Kidney (tissue), 14 donors: ENCODE data around the gene PHYKPL. TPM values are rescaled to one million over a fixed set of nuclear protein-coding genes. Genes with fewer than 3 reads are reported as not detected.

Experiments
- DNase-seq, 5 donors: peaks; one replicate each; pipeline ENCODE4 v3.0.0-alpha.2; 2013 to 2020
- FAIRE-seq: peaks from 2 replicates; lab custom pipeline; 2012; peaks lifted over from hg19 to GRCh38; lab: Jason Lieb, UNC
- H3K27ac ChIP-seq, 2 donors: one replicate each; pipeline ENCODE4 v1.7.0; 2013; ENCODE audit warnings: low read depth in 2 of 2, low read length in 2 of 2, inconsistent platforms in 1 of 2
- H3K27me3 ChIP-seq: one replicate; pipeline ENCODE4 v1.7.1; 2013; ENCODE audit warnings: low read length, inconsistent platforms; ENCODE audit not compliant: control insufficient read depth, insufficient read depth
- H3K36me3 ChIP-seq, 3 donors: one replicate each; pipeline versions ENCODE4 v1.7.0 to v1.7.1; 2013; ENCODE audit warnings: low read length in 3 of 3, control low read depth in 1 of 3, inconsistent platforms in 1 of 3; ENCODE audit not compliant: insufficient read depth in 3 of 3, control insufficient read depth in 2 of 3
- H3K4me1 ChIP-seq, 3 donors: one replicate each; pipeline versions ENCODE4 v1.7.0 to v1.7.1; 2013; ENCODE audit warnings: low read length in 3 of 3, inconsistent platforms in 1 of 3, low read depth in 1 of 3; ENCODE audit not compliant: control insufficient read depth in 2 of 3, insufficient read depth in 2 of 3
- H3K4me3 ChIP-seq, 3 donors: one replicate each; pipeline versions ENCODE4 v1.7.0 to v1.8.1; 2013; ENCODE audit warnings: low read length in 3 of 3, control low read depth in 1 of 3, inconsistent platforms in 1 of 3
- H3K9ac ChIP-seq, 3 donors: one replicate each; pipeline versions ENCODE4 v1.7.0 to v1.7.1; 2013; ENCODE audit warnings: low read length in 3 of 3, control low read depth in 1 of 3, inconsistent platforms in 1 of 3
- H3K9me3 ChIP-seq, 3 donors: one replicate each; pipeline versions ENCODE4 v1.7.0 to v1.7.1; 2013; ENCODE audit warnings: low read length in 3 of 3, control low read depth in 1 of 3, inconsistent platforms in 1 of 3; ENCODE audit not compliant: control insufficient read depth in 2 of 3, insufficient read depth in 1 of 3
- intact Hi-C: fragments of 100-400 bp; cut with DNase I; formaldehyde crosslinking; loops from one replicate; pipeline ENCODE4 v1.11.1; 2022
- polyA plus RNA-seq: library from polyadenylated mRNA; stranded (reverse); fragments of 350-450 nt; fragmentation: Illumina TruSeq; extraction: RNeasy Lipid Tissue Mini Kit (QIAGEN cat#74804); gene quantifications from one replicate; pipeline ENCODE4 v1.2.3, GENCODE V29; 2014; ENCODE audit warnings: low read depth, low replicate concordance; ENCODE audit not compliant: insufficient read depth
- total RNA-seq: library from RNA; stranded (reverse); fragmentation: NEBNext Ultra II Directional; extraction: Animal tissue kit (Norgen Biotek cat#: 25700); gene quantifications from one replicate; pipeline ENCODE4 v1.2.1, GENCODE V29; 2021
- TF ChIP-seq, protein P1 (sequence below): IDR thresholded peaks from 3 replicates; pipeline ENCODE4 v1.5.1; 2012; ENCODE audit warnings: mild to moderate bottlenecking, moderate library complexity, borderline replicate concordance; ENCODE audit not compliant: insufficient read depth; ENCODE audit errors: extremely low read depth
- donor health status: control.
- donor health status: control.
- donor health status: control.
- donor health status: control.
- donor health status: control.
- donor health status: DM: yes; HTN: yes; CAD: no.
- donor health status: Normal renal cell carcinoma (clear cell type).

The PHYKPL gene
- total and polyA plus RNA-seq, 2 donors from 2014 or later: 35.3 to 116 TPM

DNA sequence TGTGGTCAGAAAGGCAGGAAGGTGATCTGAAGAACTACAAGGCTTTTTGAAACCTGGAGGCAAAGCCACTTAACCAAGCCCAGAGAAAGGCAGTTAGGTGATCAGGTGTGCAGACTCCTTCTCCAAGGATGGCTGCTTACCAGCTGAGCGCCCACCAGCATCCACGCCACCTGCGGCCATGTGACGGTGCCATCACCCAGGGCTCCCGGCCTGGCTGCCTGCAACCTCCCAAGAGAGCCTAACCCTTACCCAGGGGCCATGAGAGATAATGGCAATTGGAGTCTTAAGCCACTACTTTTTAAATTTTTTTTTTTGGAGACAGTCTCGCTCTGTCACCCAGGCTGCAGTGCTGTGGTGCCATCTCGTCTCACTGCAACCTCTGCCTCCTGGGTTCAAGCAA, 33.1 kb upstream of the PHYKPL start:
- DNase-seq (peak in 1 of 5 donors; percentile 47), FAIRE-seq (no peak)
- Histone ChIP-seq H3K9ac (no peak overlapping the region), H3K27me3 (no peaks in the 10 kb centered on the region), H3K4me3 (no peak overlapping the region), H3K4me1 (no peaks in the 10 kb centered on the region), H3K36me3 (no peaks in the 10 kb centered on the region), H3K27ac (no peak overlapping the region), H3K9me3 (no peaks in the 10 kb centered on the region)
- TF ChIP-seq, protein P1, sequence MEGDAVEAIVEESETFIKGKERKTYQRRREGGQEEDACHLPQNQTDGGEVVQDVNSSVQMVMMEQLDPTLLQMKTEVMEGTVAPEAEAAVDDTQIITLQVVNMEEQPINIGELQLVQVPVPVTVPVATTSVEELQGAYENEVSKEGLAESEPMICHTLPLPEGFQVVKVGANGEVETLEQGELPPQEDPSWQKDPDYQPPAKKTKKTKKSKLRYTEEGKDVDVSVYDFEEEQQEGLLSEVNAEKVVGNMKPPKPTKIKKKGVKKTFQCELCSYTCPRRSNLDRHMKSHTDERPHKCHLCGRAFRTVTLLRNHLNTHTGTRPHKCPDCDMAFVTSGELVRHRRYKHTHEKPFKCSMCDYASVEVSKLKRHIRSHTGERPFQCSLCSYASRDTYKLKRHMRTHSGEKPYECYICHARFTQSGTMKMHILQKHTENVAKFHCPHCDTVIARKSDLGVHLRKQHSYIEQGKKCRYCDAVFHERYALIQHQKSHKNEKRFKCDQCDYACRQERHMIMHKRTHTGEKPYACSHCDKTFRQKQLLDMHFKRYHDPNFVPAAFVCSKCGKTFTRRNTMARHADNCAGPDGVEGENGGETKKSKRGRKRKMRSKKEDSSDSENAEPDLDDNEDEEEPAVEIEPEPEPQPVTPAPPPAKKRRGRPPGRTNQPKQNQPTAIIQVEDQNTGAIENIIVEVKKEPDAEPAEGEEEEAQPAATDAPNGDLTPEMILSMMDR: no peak
- intact Hi-C loops: no loop called here

DNA sequence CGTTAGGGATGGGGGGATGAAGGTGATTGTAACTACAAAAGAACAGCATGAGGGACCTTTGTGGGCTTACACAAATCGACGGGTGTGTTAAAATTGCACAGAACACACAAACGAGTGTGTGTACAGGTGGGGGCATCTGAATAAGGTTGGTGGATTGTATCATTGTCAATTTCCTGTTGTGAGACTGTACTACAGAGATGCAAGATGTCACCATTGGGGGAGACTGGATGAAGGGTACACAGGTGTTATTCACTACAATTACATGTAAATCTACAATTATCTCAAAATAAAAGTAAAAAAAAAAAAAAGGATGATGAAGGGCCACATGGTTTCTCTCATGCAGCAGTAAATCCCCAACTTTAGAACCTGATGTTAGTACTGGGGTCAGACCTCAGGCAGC, 31.4 kb upstream of the PHYKPL start:
- no peak for FAIRE-seq
- no peak for DNase-seq

DNA sequence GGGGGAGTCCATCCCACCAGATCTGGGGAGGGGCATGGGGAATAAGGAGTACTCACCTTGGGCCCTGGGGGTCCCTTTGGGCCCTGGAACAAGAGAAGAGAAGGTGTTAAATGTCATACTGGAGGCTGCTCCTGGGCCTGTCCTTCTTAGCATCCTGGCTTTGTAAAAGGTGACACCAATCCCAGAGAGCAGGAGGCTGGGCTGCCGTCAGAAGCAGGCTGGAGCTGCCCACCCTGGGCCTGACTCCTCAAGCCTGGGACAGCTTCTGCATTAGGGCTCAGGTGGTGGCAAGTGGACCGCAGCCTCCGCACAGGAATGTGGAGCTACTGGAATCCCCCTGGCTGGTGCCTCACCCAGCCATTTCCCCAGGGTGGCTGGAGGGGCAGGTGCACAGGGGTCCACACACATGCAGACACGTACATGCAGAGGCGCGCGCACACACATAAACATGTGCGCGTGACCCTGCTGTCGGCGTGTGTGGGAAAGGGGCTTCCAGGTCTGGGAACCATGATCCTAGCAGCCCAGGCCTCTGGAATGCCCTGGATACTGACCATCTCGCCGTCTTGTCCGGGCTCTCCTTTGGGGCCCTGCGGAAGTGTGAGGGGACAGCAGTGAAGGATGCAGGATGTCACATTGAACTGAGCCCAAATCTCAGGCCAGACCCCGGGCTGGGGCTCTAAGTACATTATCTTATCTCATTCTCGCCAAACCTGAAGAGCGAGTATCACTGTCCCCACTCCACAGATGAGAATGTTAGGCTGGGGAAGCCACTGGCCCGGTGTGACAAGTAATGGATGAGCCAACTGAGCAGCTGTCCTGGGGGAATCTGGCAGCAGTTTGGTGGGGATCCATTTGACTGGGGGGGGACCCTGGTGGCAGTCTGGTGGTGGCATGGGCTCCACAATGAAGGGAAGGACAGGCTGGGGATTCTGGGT, 29.3 kb upstream of the PHYKPL start:
- DNase-seq (peak in 3 of 5 donors; percentile 27 to 50 (median 48)), FAIRE-seq (no peak)
- H3K36me3 ChIP-seq: no peaks in the 10 kb centered on the region
- H3K27ac ChIP-seq: no peak overlapping the region
- intact Hi-C loops: no loop called here
- H3K9ac ChIP-seq: no peak overlapping the region
- no peaks in the 10 kb centered on the region for H3K9me3 ChIP-seq
- H3K27me3 ChIP-seq: no peaks in the 10 kb centered on the region
- no peaks in the 10 kb centered on the region for H3K4me1 ChIP-seq
- H3K4me3 ChIP-seq: no peak overlapping the region
- TF ChIP-seq, protein P1: no peak

More for the DNA sequence above, 31.4 kb upstream of the PHYKPL start:
- no peak overlapping the region for H3K4me3 ChIP-seq
- no peaks in the 10 kb centered on the region for H3K27me3 ChIP-seq
- TF ChIP-seq, protein P1: no peak
- H3K9me3 ChIP-seq: no peaks in the 10 kb centered on the region
- intact Hi-C loops: no loop called here
- no peak overlapping the region for H3K27ac ChIP-seq
- H3K9ac ChIP-seq: no peak overlapping the region
- no peaks in the 10 kb centered on the region for H3K4me1 ChIP-seq
- no peaks in the 10 kb centered on the region for H3K36me3 ChIP-seq
